Fibroblast of skin of left quadriceps (primary cell): ENCODE measurements around the gene DIS3.
A peak's percentile ranks its signal among the peaks of the same experiment; 100 is the strongest.
"Not testable (repeated sequence)": the region's sequence is repeated elsewhere in the genome, so short reads cannot be mapped to it uniquely, and the experiment has no call there.

Experiments
- DNase-seq, 2 experiments: peaks; one replicate each; pipeline ENCODE4 v3.0.0-alpha.2; 2013; ENCODE audit warnings: low read depth in 2 of 2

DIS3 gene

DNA sequence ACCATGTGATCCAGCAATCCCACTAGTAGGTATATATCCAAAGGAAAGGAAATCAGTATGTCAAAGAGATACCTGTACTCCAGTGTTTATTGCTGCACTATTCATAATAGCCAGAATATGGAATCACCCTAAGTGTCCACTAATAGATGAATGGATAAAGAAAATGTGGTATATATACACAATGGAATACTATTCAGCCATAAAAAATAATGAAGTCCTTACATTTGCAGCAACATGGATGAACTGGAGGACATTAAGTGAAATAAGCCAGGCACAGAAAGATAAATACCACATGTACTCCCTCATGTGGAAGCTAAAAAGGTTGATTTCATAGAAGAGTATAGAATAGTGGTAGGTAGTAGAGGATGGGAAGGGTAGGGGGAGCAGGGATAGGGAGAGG, 30.5 kb downstream of the DIS3 start:
- no peak for DNase-seq

- no peak for DNase-seq
Measured at GRCh38 chr13:72745260-72745659, 36.4 kb downstream of the DIS3 start.

GRCh38 chr13:72740015-72740414, 41.7 kb downstream of the DIS3 start:
- no peak for DNase-seq

- no peak for DNase-seq
Measured at GRCh38 chr13:72737033-72737432, 44.7 kb downstream of the DIS3 start.

DNA sequence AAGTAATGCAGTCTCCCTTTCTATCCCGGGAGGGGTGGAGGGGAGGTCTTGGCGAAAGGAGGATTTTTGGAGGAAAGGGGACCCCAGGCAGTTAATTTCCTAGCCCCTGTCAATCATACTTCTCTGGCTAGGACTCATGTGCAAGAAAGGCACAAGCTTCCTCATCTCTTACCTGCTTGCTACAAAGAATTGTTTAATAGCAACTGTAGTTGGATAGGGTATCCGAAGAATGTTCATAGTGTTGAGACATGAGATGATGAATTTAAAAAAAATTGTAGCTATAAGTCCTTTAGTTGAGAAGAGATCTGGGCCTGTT, 53.5 kb downstream of the DIS3 start:
- no peak for DNase-seq

DNA sequence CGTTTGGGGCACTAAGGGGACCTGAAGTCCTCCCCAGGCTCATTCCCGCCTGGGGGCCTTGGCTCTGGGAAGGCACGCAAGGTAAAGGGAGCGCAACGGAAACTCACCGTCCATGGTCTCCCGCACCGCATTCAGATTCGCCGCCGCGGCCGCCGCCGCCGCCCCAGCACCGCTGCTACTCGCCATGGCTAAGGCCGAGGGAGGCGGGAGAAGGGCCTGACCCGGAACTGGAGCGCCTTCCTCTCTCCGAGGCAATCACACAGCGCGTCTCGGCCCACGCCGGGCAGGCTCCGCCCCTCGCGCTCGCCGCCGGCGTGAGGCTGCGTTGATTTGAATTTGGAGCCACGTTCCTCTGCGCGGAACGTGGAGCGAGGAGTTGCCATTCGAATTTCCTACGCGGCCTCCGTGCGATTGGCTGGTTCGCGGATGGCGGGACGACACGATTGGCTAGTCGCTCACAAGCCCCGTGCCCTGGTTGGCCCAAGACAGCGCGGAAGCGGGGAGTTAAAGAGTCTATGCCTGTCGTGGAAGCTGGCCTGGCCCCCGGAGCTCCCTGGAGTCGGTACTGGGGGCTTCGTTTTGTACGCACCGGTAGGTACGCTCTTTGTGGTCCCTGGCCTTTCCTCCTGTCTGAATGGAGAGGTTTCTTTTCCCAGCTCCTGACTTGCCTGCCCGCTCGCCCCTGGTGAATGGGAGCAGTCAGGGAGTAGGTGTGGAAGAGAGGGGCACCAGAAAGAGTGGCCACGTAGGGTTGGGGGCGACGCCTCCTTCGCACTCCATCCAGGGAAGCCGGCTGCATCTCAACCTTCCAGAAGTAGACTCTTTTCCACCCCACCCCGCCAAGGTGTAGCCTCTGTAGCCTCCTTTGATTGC, 54.0 kb downstream of the DIS3 start, which contains the start of the genes BORA and MZT1:
Gene BORA (plus strand): TSS at position 507 of the 873 bp plus-strand sequence. CDS start 1,018 bp downstream, outside the sequence.
Gene MZT1 (minus strand): TSS at position 213 of the 873 bp plus-strand sequence. CDS start 27 bp downstream, at position 186.
- DNase-seq, result peak; percentile 94 to 95

DNA sequence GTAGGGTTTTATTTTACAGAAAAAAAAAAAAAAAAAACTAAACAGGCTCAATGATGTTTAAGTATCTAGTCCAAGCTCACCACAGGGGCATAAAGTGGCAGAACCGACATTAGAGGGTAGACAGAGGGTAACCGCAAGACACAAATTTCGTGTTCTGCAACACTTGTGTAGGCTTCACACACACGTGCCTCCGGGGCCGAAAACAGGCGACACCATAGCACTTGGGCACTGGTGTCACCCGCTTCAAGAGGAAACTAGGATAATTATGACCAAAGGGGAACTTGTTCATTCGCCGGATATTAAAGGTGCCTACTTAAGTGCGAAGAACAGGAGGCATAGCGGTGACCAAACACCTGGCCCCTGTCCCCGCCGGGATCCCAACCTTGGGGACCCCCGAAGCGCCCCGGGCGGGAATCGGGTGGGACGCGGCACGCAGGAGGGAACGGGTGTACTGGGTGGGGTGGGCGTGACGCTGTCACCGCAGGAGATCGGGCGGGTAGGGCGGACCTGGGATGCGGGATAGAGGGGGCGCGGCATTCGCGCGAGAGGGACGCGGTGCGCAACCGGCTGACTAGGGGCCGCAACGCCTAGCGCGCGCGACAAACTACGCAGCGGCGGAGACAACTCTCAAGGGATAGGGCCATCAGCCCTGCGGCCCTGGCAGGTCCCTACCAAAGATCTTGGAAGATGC, 54.8 kb downstream of the DIS3 start:
- DNase-seq, result no peak

- DNase-seq, result not testable (repeated sequence)
Measured at GRCh38 chr13:72726185-72726584, 55.5 kb downstream of the DIS3 start.

DNA sequence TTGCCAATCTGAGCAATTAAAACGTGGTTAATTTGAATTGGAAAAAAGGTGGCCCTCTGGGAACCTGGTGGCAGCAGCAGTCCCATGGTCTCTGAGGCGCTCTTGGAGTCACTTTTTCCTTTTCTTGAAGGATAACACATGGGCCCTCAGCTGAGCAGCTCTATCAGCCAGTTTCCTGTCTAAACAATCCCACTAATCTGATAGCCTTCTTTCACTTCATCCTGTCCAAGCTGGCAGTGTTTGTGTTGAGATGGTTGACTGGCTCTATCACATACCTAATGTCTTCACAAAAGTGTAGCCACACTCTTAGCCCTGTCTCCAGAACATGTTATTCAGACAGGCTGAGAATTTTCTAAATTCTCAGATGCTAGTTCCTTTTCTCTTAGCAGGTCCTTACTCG, 64.9 kb downstream of the DIS3 start:
- no peak for DNase-seq
